Measurements from ENCODE around the gene F13A1.
"Not testable (repeated sequence)": the region's sequence is repeated elsewhere in the genome, so short reads cannot be mapped to it uniquely, and the experiment has no call there.

Gene F13A1

DNA sequence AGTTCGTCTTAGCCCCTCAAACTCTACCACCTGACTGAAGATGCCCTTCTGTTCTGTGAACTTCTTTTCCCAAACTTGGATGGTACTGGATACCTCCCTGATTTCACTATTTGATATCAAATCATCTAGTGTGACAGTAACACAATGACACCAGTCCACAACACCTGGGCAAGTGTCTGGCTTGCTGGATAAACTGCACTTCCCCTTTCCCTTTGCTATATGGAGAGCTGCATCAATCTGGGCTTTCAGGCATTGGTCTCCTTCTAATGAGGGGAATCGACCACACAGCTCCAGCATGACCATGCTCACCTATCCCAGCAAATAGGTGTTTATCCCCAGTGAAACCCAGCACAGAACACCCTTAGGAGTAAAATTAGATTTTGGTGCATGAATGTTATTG lies 3.1 kb downstream of the F13A1 start:
- DNase-seq = no peak

DNA sequence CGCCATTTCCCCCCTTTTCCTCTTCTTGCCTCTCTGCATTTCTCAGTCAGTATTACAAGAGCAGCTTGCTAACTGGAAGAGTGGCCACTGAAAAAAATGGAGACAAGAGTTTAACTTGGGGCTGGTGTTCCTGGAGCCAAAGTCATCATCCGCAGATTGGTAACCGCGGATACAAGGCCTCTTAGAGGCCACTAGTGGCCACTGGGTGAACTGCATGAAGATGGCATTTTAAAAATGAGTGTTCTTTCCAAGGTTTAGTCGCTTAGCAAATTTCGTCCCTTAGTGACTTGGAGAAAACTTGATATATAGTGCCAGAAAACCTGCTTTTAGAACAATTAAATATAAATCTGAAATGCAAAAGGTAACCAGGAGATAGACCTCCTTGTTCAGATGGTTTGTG lies 4.8 kb downstream of the F13A1 start:
- peak; percentile 12 for DNase-seq

DNA sequence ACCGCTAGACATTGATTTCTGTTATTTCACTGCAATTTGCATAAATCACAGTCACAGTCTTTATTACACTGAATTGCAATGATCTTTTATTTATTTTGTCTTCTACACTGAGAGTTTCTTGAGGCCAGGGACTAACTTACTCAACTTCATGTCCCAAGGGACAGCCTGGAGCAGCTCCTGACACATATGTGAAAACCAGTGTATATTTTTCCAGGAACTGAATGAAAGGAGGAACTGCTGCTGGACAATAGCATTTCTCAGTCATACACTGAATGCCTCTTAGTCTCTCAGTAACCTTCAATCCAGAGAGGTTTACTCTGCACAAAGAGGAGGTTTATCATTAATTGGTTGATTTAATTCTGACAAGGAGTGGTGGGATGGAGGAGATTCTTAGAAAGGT lies 5.9 kb downstream of the F13A1 start:
- no peak for DNase-seq

DNA sequence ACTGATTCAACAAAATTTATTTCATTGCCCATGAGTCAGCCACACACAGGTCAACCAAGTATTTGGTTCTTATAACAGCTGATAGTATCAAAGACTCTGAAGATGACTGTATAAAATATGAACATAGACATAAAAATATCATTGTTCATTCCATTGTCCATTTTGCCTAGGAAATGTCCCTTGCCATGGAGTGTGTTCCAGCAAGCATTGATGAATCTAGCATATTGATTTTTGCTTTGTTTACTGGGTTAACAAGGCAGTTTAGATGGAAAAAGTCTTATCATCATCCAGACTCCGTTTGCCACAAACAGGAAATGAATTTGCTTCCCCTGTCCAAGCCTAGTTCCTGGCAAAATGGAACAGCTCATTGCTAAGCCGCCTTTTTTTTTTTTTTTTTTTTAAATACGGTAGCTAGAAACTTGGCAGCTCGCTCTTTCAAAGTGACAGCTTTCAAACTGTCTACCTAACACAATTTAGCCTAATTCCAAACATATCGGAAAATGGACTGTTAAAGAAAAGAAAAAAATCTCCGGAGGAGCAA lies 7.5 kb downstream of the F13A1 start:
- no peak for DNase-seq

DNA sequence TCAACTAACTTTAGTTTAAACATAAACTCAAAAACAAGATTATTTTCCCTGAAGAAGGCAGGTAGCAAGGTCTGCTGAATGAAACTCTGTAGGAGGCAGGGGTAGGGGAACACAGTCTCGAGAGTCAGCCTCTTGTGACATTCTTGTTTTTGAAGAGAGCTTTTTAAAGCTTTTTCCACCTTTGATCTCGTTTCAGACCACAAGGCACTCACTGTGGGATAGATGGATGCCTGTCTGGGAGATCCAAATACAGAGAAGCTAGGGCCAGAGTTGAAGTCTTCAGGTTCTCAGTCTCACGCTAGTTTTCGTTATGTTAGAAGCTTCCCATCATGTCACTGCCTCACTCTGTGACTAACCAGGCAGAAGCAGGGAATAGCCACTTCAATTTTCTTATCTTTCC lies 14.9 kb downstream of the F13A1 start:
- DNase-seq = no peak

DNA sequence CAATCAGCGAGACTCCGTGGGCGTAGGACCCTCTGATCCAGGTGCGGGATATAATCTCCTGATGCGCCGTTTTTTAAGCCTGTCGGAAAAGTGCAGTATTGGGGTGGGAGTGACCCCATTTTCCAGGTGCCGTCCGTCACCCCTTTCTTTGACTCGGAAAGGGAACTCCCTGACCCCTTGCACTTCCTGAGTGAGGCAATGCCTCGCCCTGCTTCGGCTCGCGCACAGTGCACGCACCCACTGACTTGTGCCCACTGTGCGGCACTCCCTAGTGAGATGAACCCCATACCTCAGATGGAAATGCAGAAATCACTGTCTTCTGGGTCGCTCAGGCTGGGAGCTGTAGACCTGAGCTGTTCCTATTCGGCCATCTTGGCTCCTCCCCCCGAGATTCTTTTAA lies 20.1 kb downstream of the F13A1 start:
- not testable (repeated sequence) for DNase-seq

DNA sequence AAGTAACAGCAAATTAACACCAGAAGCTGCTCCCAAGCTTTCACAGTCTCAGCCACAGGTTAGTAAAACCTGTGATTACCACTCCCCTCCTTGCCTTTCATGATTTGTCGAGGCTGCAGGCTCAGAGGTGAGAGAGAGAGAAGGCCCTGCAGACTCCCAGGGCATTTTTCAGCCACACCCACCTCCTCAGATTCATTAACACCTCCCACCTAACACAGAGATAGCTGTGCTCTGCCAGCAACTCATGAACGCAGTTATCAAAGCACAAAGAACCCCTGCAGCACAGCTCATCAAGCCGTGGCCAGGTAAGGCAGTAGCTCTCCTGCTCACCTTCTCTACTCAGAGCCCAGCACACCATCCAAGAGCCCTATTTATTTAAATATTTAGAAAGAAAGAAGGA lies 27.1 kb downstream of the F13A1 start:
- no peak for DNase-seq

DNA sequence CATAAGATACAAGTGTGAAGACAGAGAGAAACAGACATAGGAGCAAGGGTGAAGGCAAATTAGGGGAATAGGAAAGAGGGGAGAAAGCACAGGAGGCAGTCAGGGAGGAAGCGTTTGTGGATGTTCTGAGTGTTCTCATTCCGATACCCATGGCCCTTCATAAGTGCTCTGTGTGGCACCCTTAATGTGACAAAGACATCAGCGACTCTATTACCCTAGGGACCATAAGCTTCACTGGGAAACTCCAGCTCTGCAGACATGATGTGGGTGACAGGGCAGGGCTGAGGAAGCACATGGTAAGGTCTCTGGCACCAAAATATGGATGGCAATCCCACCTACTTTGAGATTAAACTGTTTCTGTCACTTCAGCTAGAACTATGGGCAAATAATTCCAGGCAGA lies 33.0 kb downstream of the F13A1 start:
- no peak for DNase-seq

DNA sequence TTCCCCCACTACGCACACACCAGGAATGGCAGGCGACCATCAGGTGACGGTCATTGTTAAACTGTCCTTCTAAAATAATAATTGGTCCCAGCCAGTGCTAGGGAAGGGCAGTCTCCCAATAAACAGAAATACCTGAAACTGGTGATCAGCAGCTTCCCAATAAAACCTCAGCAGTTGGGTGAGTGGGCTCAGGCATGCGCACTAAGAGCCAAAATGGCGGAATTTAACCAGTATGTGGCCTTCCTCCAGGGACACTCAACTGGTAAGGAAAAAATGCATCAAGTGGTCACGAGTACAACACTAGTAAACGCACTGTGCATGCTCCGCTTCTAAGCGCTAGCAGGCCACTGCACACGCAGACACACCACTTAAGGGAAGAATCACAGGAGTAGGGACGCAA lies 34.8 kb downstream of the F13A1 start:
- no peak for DNase-seq

DNA sequence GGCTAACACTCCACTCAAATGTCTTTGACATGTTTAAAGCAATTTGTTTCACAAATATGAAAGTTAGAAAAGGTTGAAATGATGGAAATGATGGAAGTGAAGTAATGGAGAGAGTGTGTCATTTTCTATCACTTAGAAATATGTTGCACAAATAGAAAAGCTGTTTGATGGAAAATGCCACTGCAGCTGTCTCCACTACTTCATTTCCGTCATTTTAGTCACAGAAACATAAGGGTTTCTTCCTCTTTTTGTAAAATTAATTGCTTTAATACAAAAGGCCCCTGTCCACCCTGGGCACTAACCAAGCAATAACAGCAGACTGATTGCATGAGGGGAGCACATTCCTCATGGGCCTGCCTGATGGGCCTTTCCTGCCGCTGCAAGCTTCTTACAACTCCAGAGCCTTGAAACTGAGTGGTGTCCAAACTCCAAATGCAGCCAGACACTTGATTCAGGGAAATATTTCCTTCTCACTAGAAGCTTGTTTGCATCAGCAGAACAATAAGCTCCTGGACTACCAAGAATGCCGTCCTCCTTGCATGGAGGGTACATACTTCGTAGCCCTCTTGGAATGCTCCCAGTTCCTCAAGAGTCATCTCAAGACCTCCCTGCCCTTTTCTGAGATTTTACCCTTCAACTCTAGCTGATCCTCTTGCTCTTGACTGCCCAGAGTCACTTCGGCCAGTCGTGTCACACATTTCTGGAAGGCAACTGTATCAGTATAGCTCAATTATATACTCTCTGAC lies 36.1 kb downstream of the F13A1 start:
- DNase-seq = no peak

DNA sequence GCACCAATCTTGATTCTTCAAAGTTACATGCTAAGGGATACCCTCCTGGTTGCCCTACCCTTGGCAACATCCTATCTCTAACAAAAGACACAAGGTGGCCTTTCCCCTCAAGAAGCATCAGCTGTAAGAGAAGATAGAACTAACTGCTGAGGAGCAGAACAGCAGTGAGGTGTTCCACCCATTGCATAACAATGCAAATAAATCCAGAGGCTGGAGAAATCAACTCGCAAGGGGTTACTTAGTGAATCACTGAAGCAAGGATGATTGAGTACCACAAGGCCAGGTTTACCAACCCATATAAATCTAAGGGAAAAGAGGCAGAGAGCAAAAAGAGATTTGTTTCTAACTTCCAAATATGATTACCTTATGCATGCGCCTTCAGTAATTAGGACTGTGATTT lies 36.7 kb downstream of the F13A1 start:
- DNase-seq = no peak

DNA sequence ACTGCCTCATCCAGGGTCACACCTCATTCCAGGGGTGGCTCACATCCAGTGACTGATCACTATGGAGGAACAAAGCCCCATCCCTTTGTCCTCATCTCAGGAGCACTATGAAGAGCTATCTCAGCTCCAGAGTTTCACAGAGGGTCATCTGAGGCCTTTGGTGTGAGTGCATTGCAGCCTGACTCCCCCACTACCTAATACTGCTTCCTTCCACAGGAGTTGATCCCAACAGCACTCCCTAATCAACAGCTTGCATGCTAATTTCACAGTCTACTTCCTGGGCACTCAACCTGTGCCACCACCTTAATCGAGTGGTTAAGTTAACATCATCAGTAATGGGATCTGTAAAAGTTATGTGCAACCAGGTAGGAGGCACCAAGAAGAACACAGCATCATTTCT lies 37.7 kb downstream of the F13A1 start:
- no peak for DNase-seq

DNA sequence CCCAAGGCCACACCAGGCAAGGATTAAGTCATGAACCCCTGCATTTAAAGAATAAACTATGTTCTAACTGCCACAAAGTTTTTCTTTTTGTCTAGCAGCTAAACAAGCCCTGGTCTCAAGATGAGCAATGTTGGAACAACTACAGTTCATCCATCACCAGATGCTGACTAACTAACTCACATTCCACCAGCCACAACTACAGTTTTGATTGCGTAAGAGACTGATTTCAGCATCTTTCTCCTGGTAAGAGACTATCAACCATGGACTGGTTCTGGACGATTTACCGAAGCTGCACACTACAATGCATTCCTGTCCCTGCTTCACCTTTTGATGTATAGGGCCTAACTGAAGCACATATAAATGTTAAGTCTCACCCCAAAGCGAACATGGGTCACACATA lies 43.0 kb downstream of the F13A1 start:
- DNase-seq = no peak

DNA sequence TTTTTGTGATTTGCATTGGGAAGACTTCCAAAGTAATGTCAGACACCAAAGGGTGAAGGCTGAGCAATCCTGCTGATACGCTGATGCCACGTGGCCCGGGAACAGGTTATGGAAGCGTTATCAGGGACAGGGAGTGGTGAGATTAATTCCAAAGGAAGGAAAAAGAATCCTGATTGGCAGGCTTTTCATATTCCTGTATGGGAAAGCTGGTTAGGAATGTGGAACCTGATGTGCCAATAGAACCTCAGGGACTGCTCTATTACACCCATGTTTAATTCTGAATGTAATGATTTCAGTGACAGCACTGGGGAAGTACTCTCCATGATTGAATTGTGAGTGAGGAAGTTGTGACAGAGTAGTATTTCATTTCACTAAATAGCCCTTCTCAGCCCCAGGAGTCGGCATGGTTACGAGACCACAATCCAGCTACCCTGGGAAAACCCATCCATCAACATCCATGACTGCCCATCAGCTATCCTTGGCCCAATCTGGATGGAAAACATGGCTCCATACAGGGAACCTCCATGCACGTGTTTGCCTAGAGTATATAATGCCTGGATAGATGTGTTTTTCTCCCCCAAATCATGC lies 49.4 kb downstream of the F13A1 start:
- no peak for DNase-seq

DNA sequence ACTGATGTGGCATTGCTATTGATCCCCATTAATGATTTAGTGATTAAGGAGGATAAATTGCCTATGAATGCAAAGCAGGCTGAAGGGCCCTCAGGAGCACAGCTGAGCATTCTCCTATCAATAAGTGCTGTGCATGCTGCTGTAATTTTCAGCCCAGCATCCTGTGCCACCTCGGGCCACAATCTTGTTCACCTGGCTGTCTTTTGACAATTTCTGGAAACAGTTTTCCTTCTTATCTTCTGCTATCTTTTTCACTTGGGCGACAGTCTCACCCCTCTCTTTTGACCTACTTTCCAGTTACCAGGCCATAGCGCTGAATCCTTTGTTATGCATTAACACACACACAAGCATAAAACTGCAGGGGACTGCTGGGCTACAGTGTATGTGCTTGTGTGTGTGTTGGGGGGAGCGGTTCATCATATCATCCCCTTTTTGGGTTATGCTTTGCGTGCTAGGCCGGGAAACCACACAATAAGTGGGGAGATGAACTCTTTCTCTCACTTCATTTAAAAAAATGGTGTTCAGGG lies 60.2 kb downstream of the F13A1 start:
- DNase-seq = no peak

DNA sequence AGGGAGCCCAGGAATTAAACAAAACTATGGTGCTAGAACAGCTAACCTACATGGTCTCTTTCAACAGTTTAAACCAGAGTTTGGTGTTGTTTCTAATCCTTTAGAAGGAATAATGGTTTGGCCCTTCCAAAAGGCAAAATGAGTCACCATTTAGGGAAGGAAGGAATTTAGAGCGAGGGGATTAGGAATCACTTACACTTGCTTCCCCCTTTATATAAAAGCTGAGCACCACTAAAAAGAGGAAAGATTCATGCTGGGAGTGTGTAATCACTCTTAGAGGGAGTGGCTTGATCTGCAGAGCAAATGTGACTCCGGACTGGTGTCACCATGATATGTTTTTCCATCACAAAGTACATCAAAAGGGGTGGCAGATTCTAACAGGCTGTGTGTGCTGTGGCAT lies 63.6 kb downstream of the F13A1 start:
- no peak for DNase-seq

DNA sequence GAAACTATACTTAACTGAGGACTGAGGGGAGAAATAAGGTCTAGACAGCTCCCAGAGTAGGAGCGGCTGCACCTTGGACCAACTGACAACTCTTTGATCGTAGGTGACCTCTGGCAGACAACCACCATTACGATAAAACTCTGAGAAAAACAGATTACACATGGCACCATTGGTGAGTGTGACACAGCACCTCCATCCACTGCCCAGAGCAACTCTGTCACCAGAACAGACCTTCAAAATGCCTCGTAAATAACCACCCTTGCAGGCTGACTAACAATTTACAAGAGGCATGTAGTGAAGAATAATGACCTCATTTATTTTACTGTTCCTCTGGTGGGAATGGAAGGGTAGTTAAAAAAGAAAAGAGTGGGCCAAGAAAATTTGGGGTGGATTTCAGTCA lies 64.2 kb downstream of the F13A1 start:
- no peak for DNase-seq

DNA sequence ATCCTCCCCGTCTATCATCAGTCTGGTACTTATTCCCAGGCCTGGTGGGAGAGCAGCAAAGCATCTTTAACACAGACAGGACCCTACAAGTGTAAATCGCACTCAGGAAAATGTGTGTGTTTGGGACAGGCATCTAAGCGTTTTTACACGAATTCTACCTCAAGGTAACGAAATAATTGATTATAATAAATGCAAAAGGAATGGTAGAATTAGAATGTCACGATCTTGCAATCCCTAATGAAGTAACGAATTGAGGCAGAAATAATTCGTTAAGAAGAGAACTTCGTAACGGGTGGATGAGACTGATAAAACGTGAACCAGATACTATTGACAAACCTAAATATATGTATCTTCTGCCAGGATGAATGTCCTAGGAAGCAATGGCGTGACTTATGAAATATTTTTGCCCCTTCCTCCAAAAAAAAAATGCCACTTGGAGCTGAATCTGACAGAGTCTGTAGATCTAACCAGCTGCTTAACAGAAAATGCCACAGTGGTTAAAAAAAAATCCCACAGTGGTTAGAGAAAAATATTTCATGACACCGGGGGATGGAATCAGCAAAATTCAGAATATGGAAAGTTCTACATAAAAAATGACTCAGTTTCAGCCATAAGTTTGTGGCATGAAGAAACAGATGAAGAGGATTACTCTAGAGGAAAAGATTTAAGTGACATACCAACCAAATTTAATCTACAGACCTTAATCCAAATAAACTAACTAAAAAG lies 68.7 kb downstream of the F13A1 start:
- DNase-seq = no peak

DNA sequence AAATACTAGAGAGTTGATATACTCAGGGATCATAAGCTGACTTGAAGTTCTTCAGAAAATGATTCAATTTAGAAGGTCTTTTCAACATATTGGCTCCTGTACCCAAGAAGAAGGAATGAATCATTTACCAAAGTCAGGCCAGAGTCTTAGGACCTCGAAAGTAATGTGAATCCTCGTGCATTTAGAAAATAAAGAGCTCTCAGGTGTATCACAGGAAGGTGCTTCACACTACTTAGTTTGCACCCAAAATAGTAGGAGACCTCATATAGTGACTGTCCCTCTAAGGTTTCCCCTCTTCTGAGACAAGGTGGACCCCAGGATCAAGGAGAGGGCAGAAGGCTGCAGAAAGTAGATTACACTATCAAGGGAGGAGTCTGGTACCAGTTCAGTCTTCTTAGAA lies 71.8 kb downstream of the F13A1 start:
- no peak for DNase-seq

DNA sequence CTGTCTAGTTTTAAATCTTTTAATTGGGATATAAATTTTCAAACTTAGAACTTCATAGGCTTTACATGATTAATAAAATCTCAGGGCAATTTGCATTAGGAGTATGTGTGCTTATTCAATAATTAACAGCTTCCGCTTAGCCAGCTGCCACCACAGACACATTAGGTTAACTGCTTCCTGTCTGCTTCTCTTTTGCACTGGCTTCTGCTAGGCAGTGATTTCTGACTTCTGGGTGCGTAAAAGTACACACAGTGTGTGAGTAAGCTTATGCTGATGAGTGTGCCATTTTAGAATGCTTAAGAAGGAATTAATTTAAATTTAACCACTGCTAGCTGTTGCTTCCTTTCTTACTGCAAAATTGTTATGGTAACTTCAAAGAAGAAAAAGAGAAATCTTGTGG lies 73.9 kb downstream of the F13A1 start:
- no peak for DNase-seq

DNA sequence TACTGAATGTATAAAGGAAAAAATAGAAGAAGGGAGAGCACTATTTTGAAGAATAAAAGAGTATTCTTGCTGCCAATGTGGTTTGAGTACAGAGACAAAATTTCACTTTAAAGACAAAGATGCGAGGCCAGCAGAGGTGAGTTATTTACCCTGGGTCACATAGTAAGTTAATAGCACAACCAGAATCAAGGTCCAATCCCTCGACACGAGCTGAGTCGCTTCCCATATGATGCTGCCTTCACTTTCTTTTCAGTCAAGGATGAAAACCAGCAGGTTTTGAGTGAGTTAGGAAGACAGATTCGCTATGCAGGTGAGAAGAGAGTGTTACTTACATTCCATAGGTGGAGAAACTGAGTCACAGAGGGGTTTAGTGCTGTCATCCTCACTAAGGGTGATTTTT lies 75.8 kb downstream of the F13A1 start:
- no peak for DNase-seq

DNA sequence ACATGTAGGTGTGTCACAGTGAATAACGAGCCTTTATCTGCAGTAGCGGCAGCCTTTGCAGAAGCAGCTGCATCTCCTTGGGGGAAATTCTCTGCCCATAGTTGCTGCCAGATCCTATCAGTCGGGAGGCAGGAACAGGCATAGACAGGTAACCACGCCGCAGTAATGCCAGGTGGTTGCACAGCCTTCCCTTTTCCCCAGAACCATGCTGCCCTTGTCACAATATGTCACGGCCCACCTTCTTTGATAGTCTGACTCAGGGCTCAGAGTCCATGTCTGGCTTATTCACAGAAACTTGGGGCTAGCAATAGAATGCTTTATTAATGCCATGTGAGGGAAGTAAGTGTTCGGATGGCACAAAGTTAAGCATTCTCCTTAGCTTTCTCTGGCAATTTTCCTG lies 76.6 kb downstream of the F13A1 start:
- no peak for DNase-seq

DNA sequence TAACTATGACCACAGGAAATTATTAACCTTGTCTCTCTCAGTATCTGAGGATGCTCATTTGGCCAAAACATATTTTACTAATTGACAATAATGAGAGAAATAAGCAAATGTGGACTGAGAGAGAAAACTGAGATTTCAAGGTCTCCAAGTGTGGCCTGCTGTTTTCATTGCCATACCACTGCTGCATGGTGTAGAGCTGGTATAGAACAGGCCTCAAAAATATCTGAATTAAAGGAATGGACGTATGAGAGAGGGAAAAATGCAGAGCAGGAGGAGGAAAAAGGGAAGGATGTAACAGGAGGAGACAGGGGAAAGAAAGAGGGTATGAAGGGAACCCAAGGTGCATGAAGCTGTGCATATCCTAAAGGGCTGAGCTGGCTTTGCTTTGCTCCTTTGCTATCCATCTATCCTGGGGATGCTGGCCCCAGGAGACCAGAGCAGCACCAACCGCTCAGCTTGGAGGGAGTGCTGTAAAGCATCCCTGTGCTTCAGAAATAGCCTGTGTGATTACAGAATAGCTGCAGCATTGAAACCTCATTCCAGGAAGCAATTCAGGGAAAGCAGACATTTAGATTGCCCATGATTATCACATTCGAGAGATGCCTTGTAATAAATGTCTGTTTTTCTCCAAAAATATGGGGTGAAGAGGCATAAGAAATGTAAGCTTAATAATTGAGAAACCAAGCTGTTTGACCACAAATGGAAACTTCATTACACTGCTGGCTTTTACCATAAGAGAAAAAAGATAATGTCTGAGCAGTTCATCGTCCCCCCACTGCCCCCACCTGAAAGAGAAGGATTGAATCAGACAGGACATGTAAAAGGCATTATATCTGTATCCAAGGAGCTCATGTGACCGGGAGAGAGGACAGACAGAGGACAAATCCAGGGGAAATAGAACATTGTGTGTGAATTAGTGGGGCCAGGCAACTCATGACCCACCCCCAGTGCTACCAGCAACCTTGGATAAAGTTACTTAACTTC lies 80.6 kb downstream of the F13A1 start:
- DNase-seq = no peak
